Hepatocyte (in vitro differentiated cells): ENCODE measurements around the gene UBE2E2.

Experiments
- CTCF ChIP-seq: fragments of 200-600 bp; sonication (generic); IDR thresholded peaks from 2 replicates; pipeline ENCODE4 v1.5.1; 2016; ENCODE audit warnings: antibody characterized with exemption, mild to moderate bottlenecking; ENCODE audit not compliant: poor library complexity
- EZH2 ChIP-seq: fragments of 200-600 bp; sonication (generic); IDR thresholded peaks from 2 replicates; pipeline ENCODE4 v1.6.1; 2016; ENCODE audit warnings: antibody characterized with exemption, mild to moderate bottlenecking, borderline replicate concordance
- EZH2phosphoT487 ChIP-seq: fragments of 200-600 bp; sonication (generic); IDR thresholded peaks from one replicate; pipeline ENCODE4 v1.6.1; 2018; ENCODE audit warnings: antibody characterized with exemption, mild to moderate bottlenecking, low read depth, moderate library complexity; ENCODE audit not compliant: unreplicated experiment, severe bottlenecking

- no peak for TF ChIP-seq CTCF
- no peak for TF ChIP-seq EZH2
- no peak for TF ChIP-seq EZH2phosphoT487
These were observed 49.7 kb upstream of the UBE2E2 start for GRCh38 chr3:23153436-23153835.
